ENCODE results near the gene PTPRK.

PTPRK gene

GRCh38 chr6:128098000-128098581 is 422.3 kb downstream of the PTPRK start:
- Histone ChIP-seq H3K18ac (ENCODE audit: low read length) (no peak overlapping the region), H3K9me3 (replicated peaks in 1 of 2; ENCODE audit: control insufficient read depth in 2 of 2, insufficient read depth in 1 of 2, low read depth in 1 of 2, low read length in 2 of 2) (no peaks in the 10 kb centered on the region), H2AK5ac (ENCODE audit: low read depth, low read length) (no peak overlapping the region), H3K4ac (ENCODE audit: low read length) (no peak overlapping the region), H3K4me1 (ENCODE audit: control insufficient read depth in 2 of 2, insufficient read depth in 1 of 2, low read depth in 1 of 2, low read length in 2 of 2) (no peaks in the 10 kb centered on the region), H2BK15ac (ENCODE audit: low read length) (no peak overlapping the region), H3K27ac (replicated peaks; ENCODE audit: low read length) (no peak overlapping the region), H3K14ac (ENCODE audit: low read length) (no peak overlapping the region), H3K9ac (ENCODE audit: low read depth, low read length, poor library complexity) (no peak overlapping the region), H3K27me3 (ENCODE audit: control insufficient read depth in 3 of 3, insufficient read depth in 3 of 3, low read depth in 1 of 3, low read length in 3 of 3) (no peaks in the 10 kb centered on the region), H2BK12ac (ENCODE audit: low read length) (no peak overlapping the region), H2BK120ac (ENCODE audit: low read depth, low read length) (no peak overlapping the region), H4K8ac (ENCODE audit: low read depth, low read length) (no peak overlapping the region), H3K23ac (ENCODE audit: low read depth, low read length, poor library complexity) (no peak overlapping the region), H2AFZ (ENCODE audit: low read length) (no peak overlapping the region), H3K4me3 (ENCODE audit: low read length in 2 of 2) (no peak overlapping the region), H2BK5ac (ENCODE audit: low read length) (no peak overlapping the region), H3K79me1 (ENCODE audit: low read depth, low read length) (no peaks in the 10 kb centered on the region), H3K4me2 (ENCODE audit: insufficient read depth, low read length, poor library complexity, severe bottlenecking) (no peak overlapping the region), H3K36me3 (replicated peaks in 1 of 2; ENCODE audit: control insufficient read depth in 2 of 2, insufficient read depth in 2 of 2, low read length in 2 of 2) (no peaks in the 10 kb centered on the region), H4K91ac (ENCODE audit: low read depth, low read length, poor library complexity) (no peak overlapping the region)
- WGBS, 2 donors (ENCODE audit: extremely low coverage in 2 of 2, insufficient read length in 2 of 2, insufficient replicate concordance in 1 of 2), result no CpG with 5 or more reads among the region's 2 CpGs
- DNase-seq (ENCODE audit: low spot score), result no peak

GRCh38 chr6:128097009-128097408 is 423.4 kb downstream of the PTPRK start:
- Histone ChIP-seq H3K4me2 (ENCODE audit: insufficient read depth, low read length, poor library complexity, severe bottlenecking) (no peak overlapping the region), H3K4me3 (ENCODE audit: low read length in 2 of 2) (no peak overlapping the region), H2BK12ac (ENCODE audit: low read length) (no peak overlapping the region), H3K79me1 (ENCODE audit: low read depth, low read length) (no peaks in the 10 kb centered on the region), H2AFZ (ENCODE audit: low read length) (no peak overlapping the region), H4K8ac (ENCODE audit: low read depth, low read length) (no peak overlapping the region), H3K18ac (ENCODE audit: low read length) (no peak overlapping the region), H2BK15ac (ENCODE audit: low read length) (no peak overlapping the region), H3K27ac (replicated peaks; ENCODE audit: low read length) (no peak overlapping the region), H3K4ac (ENCODE audit: low read length) (no peak overlapping the region), H3K9me3 (replicated peaks in 1 of 2; ENCODE audit: control insufficient read depth in 2 of 2, insufficient read depth in 1 of 2, low read depth in 1 of 2, low read length in 2 of 2) (no peaks in the 10 kb centered on the region), H2BK120ac (ENCODE audit: low read depth, low read length) (no peak overlapping the region), H3K23ac (ENCODE audit: low read depth, low read length, poor library complexity) (no peak overlapping the region), H3K9ac (ENCODE audit: low read depth, low read length, poor library complexity) (no peak overlapping the region), H2BK5ac (ENCODE audit: low read length) (no peak overlapping the region), H3K14ac (ENCODE audit: low read length) (no peak overlapping the region), H4K91ac (ENCODE audit: low read depth, low read length, poor library complexity) (no peak overlapping the region), H3K27me3 (ENCODE audit: control insufficient read depth in 3 of 3, insufficient read depth in 3 of 3, low read depth in 1 of 3, low read length in 3 of 3) (no peaks in the 10 kb centered on the region), H3K36me3 (replicated peaks in 1 of 2; ENCODE audit: control insufficient read depth in 2 of 2, insufficient read depth in 2 of 2, low read length in 2 of 2) (no peaks in the 10 kb centered on the region), H3K4me1 (ENCODE audit: control insufficient read depth in 2 of 2, insufficient read depth in 1 of 2, low read depth in 1 of 2, low read length in 2 of 2) (no peaks in the 10 kb centered on the region), H2AK5ac (ENCODE audit: low read depth, low read length) (no peak overlapping the region)
- DNase-seq (ENCODE audit: low spot score), result no peak
- no CpG with 5 or more reads among the region's 3 CpGs for WGBS, 2 donors (ENCODE audit: extremely low coverage in 2 of 2, insufficient read length in 2 of 2, insufficient replicate concordance in 1 of 2)

GRCh38 chr6:128095362-128095761 is 425.0 kb downstream of the PTPRK start:
- H3K36me3 ChIP-seq (replicated peaks in 1 of 2; ENCODE audit: control insufficient read depth in 2 of 2, insufficient read depth in 2 of 2, low read length in 2 of 2), result no peaks in the 10 kb centered on the region
- H4K8ac ChIP-seq (ENCODE audit: low read depth, low read length), result no peak overlapping the region
- H2BK120ac ChIP-seq (ENCODE audit: low read depth, low read length), result no peak overlapping the region
- no peak overlapping the region for H2BK15ac ChIP-seq (ENCODE audit: low read length)
- H3K23ac ChIP-seq (ENCODE audit: low read depth, low read length, poor library complexity), result no peak overlapping the region
- H3K9me3 ChIP-seq (replicated peaks in 1 of 2; ENCODE audit: control insufficient read depth in 2 of 2, insufficient read depth in 1 of 2, low read depth in 1 of 2, low read length in 2 of 2), result no peaks in the 10 kb centered on the region
- no peak for DNase-seq (ENCODE audit: low spot score)
- no peak overlapping the region for H3K4me3 ChIP-seq (ENCODE audit: low read length in 2 of 2)
- no peak overlapping the region for H3K27ac ChIP-seq (replicated peaks; ENCODE audit: low read length)
- H3K4ac ChIP-seq (ENCODE audit: low read length), result no peak overlapping the region
- H3K4me1 ChIP-seq (ENCODE audit: control insufficient read depth in 2 of 2, insufficient read depth in 1 of 2, low read depth in 1 of 2, low read length in 2 of 2), result no peaks in the 10 kb centered on the region
- no peak overlapping the region for H2BK12ac ChIP-seq (ENCODE audit: low read length)
- H3K4me2 ChIP-seq (ENCODE audit: insufficient read depth, low read length, poor library complexity, severe bottlenecking), result no peak overlapping the region
- H4K91ac ChIP-seq (ENCODE audit: low read depth, low read length, poor library complexity), result no peak overlapping the region
- no peak overlapping the region for H3K14ac ChIP-seq (ENCODE audit: low read length)
- H2AFZ ChIP-seq (ENCODE audit: low read length), result no peak overlapping the region
- no peaks in the 10 kb centered on the region for H3K27me3 ChIP-seq (ENCODE audit: control insufficient read depth in 3 of 3, insufficient read depth in 3 of 3, low read depth in 1 of 3, low read length in 3 of 3)
- no peaks in the 10 kb centered on the region for H3K79me1 ChIP-seq (ENCODE audit: low read depth, low read length)
- no peak overlapping the region for H2BK5ac ChIP-seq (ENCODE audit: low read length)
- no peak overlapping the region for H3K9ac ChIP-seq (ENCODE audit: low read depth, low read length, poor library complexity)
- no peak overlapping the region for H3K18ac ChIP-seq (ENCODE audit: low read length)
- no peak overlapping the region for H2AK5ac ChIP-seq (ENCODE audit: low read depth, low read length)

GRCh38 chr6:128079021-128079420 is 441.4 kb downstream of the PTPRK start:
- Histone ChIP-seq H3K23ac (ENCODE audit: low read depth, low read length, poor library complexity) (no peak overlapping the region), H2BK5ac (ENCODE audit: low read length) (no peak overlapping the region), H4K91ac (ENCODE audit: low read depth, low read length, poor library complexity) (no peak overlapping the region), H2BK12ac (ENCODE audit: low read length) (no peak overlapping the region), H3K4me2 (ENCODE audit: insufficient read depth, low read length, poor library complexity, severe bottlenecking) (no peak overlapping the region), H3K14ac (ENCODE audit: low read length) (no peak overlapping the region), H2BK120ac (ENCODE audit: low read depth, low read length) (no peak overlapping the region), H3K4me3 (ENCODE audit: low read length in 2 of 2) (no peak overlapping the region), H3K9me3 (replicated peaks in 1 of 2; ENCODE audit: control insufficient read depth in 2 of 2, insufficient read depth in 1 of 2, low read depth in 1 of 2, low read length in 2 of 2) (no peaks in the 10 kb centered on the region), H3K79me1 (ENCODE audit: low read depth, low read length) (no peaks in the 10 kb centered on the region), H2BK15ac (ENCODE audit: low read length) (no peak overlapping the region), H3K27me3 (ENCODE audit: control insufficient read depth in 3 of 3, insufficient read depth in 3 of 3, low read depth in 1 of 3, low read length in 3 of 3) (no peaks in the 10 kb centered on the region), H2AK5ac (ENCODE audit: low read depth, low read length) (no peak overlapping the region), H4K8ac (ENCODE audit: low read depth, low read length) (no peak overlapping the region), H3K4ac (ENCODE audit: low read length) (no peak overlapping the region), H2AFZ (ENCODE audit: low read length) (no peak overlapping the region), H3K27ac (replicated peaks; ENCODE audit: low read length) (no peak overlapping the region), H3K18ac (ENCODE audit: low read length) (no peak overlapping the region), H3K36me3 (replicated peaks in 1 of 2; ENCODE audit: control insufficient read depth in 2 of 2, insufficient read depth in 2 of 2, low read length in 2 of 2) (peaks cover 3 to 20% of the 10 kb centered on the region in 2 donors), H3K4me1 (ENCODE audit: control insufficient read depth in 2 of 2, insufficient read depth in 1 of 2, low read depth in 1 of 2, low read length in 2 of 2) (no peaks in the 10 kb centered on the region), H3K9ac (ENCODE audit: low read depth, low read length, poor library complexity) (no peak overlapping the region)
- no peak for DNase-seq (ENCODE audit: low spot score)
- no CpG with 5 or more reads among the region's 4 CpGs for WGBS, 2 donors (ENCODE audit: extremely low coverage in 2 of 2, insufficient read length in 2 of 2, insufficient replicate concordance in 1 of 2)
